SIG-M5 treated with dmso at 0.1 percent for 504 hours (cell line): Measurements from ENCODE around the gene HTT-AS.

ENCODE experiments used
- DNase-seq: peaks from one replicate; lab custom pipeline; 2025; ENCODE audit not compliant: unreplicated experiment; lab: John Stamatoyannopoulos, UW

Gene HTT-AS

GRCh38 chr4:3091464-3091863 is 17.1 kb upstream of the HTT-AS start:
- no peak for DNase-seq

GRCh38 chr4:3087115-3087797 is 12.9 kb upstream of the HTT-AS start:
- no peak for DNase-seq

- no peak for DNase-seq
These were observed 11.8 kb upstream of the HTT-AS start for GRCh38 chr4:3085948-3086670.

GRCh38 chr4:3083732-3084131 is 9.4 kb upstream of the HTT-AS start:
- no peak for DNase-seq

- DNase-seq, result no peak
These were observed 8.7 kb upstream of the HTT-AS start for GRCh38 chr4:3082925-3083515.

- no peak for DNase-seq
These were observed 5.4 kb upstream of the HTT-AS start for GRCh38 chr4:3079694-3080123.

GRCh38 chr4:3077796-3078195 is 3.5 kb upstream of the HTT-AS start:
- no peak for DNase-seq

- no peak for DNase-seq
These were observed 1.3 kb upstream of the HTT-AS start for GRCh38 chr4:3075652-3075981.

GRCh38 chr4:3074846-3075651 is 711 bp upstream of the HTT-AS start:
- peak; percentile 78 for DNase-seq

- DNase-seq, result no peak
These were observed 920 bp downstream of the HTT-AS start for GRCh38 chr4:3073158-3074077.

- DNase-seq, result no peak
These were observed 2.5 kb downstream of the HTT-AS start for GRCh38 chr4:3071811-3072210.

GRCh38 chr4:3070709-3071500 is 3.4 kb downstream of the HTT-AS start:
- no peak for DNase-seq

GRCh38 chr4:3069661-3070199 is 4.6 kb downstream of the HTT-AS start:
- DNase-seq, result no peak

GRCh38 chr4:3067473-3068001 is 6.8 kb downstream of the HTT-AS start:
- no peak for DNase-seq

- DNase-seq, result no peak
These were observed 7.4 kb downstream of the HTT-AS start for GRCh38 chr4:3066836-3067400.

- no peak for DNase-seq
These were observed 8.8 kb downstream of the HTT-AS start for GRCh38 chr4:3065551-3065950.

GRCh38 chr4:3062471-3062870 is 11.9 kb downstream of the HTT-AS start:
- DNase-seq, result peak; percentile 75

GRCh38 chr4:3060946-3061345 is 13.4 kb downstream of the HTT-AS start:
- no peak for DNase-seq

- DNase-seq, result no peak
These were observed 14.4 kb downstream of the HTT-AS start for GRCh38 chr4:3059943-3060342.
